Measurements from ENCODE around the gene ABHD17A.

GRCh38 chr19:1862424-1863327 is 22.6 kb downstream of the ABHD17A start:
- no peak for TF ChIP-seq EZH2 (IDR thresholded peaks at IDR 0.05; ENCODE audit: low read length, unreplicated experiment)
- no peak for TF ChIP-seq CTCF (conservative IDR thresholded peaks at IDR 0.05; ENCODE audit: low read depth, low read length)
- no peak for TF ChIP-seq EZH2phosphoT487 (IDR thresholded peaks at IDR 0.05; ENCODE audit: borderline replicate concordance, low read length)

Data from PC-3 (cell line).